Neuronal stem cell (in vitro differentiated cells): ENCODE measurements around the gene CD55.

Source experiments
- DNase-seq: peaks from one replicate; pipeline ENCODE4 v3.0.0-alpha.2; 2013; ENCODE audit warnings: low spot score
- H2AFZ ChIP-seq: one replicate; pipeline ENCODE4 v1.6.1; 2013; ENCODE audit warnings: mild to moderate bottlenecking, low read length, inconsistent platforms
- H2AK5ac ChIP-seq: 2 replicates; pipeline ENCODE4 v1.6.1; 2013; ENCODE audit warnings: low read depth, mild to moderate bottlenecking, inconsistent platforms, low read length, moderate library complexity, mixed read lengths
- H2BK120ac ChIP-seq: 2 replicates; pipeline ENCODE4 v1.6.1; 2013; ENCODE audit warnings: low read depth, mild to moderate bottlenecking, inconsistent platforms, low read length, moderate library complexity, mixed read lengths
- H2BK12ac ChIP-seq: one replicate; pipeline ENCODE4 v1.6.1; 2013; ENCODE audit warnings: low read length, inconsistent platforms
- H2BK15ac ChIP-seq: 2 replicates; pipeline ENCODE4 v1.6.1; 2013; ENCODE audit warnings: mild to moderate bottlenecking, low read length, inconsistent platforms, mixed read lengths
- H2BK5ac ChIP-seq: one replicate; pipeline ENCODE4 v1.6.1; 2013; ENCODE audit warnings: inconsistent platforms, mild to moderate bottlenecking, low read length, moderate library complexity
- H3K14ac ChIP-seq: one replicate; pipeline ENCODE4 v1.6.1; 2013; ENCODE audit warnings: low read length, inconsistent platforms
- H3K18ac ChIP-seq: 2 replicates; pipeline ENCODE4 v1.6.1; 2013; ENCODE audit warnings: low read length, inconsistent platforms
- H3K23ac ChIP-seq: 2 replicates; pipeline ENCODE4 v1.6.1; 2013; ENCODE audit warnings: low read depth, mild to moderate bottlenecking, mixed read lengths, low read length, inconsistent platforms; ENCODE audit not compliant: poor library complexity
- H3K27ac ChIP-seq: replicated peaks from 3 replicates; pipeline ENCODE4 v1.5.1; 2013; ENCODE audit warnings: low read length, inconsistent platforms
- H3K27me3 ChIP-seq, 3 experiments: 2 replicates each; pipeline ENCODE4 v1.6.1; 2013; ENCODE audit warnings: low read length in 3 of 3, mild to moderate bottlenecking in 2 of 3, inconsistent platforms in 1 of 3, low read depth in 1 of 3, mixed read lengths in 1 of 3, moderate library complexity in 1 of 3; ENCODE audit not compliant: control insufficient read depth in 3 of 3, insufficient read depth in 3 of 3
- H3K36me3 ChIP-seq, 2 donors: replicated peaks in 1 of 2; 2 replicates each; pipeline ENCODE4 v1.6.1; 2013; ENCODE audit warnings: low read length in 2 of 2; ENCODE audit not compliant: control insufficient read depth in 2 of 2, insufficient read depth in 2 of 2
- H3K4ac ChIP-seq: 2 replicates; pipeline ENCODE4 v1.6.1; 2013; ENCODE audit warnings: inconsistent platforms, mild to moderate bottlenecking, low read length, moderate library complexity
- H3K4me1 ChIP-seq, 2 donors: 1 replicate in 1 of 2; 2 replicates in 1 of 2; pipeline ENCODE4 v1.6.1; 2013; ENCODE audit warnings: low read length in 2 of 2, low read depth in 1 of 2; ENCODE audit not compliant: control insufficient read depth in 2 of 2, insufficient read depth in 1 of 2
- H3K4me2 ChIP-seq: one replicate; pipeline ENCODE4 v1.6.1; 2013; ENCODE audit warnings: mild to moderate bottlenecking, low read length, inconsistent platforms; ENCODE audit not compliant: insufficient read depth, poor library complexity, severe bottlenecking
- H3K4me3 ChIP-seq, 2 donors: 2 replicates each; pipeline ENCODE4 v1.5.1; 2013; ENCODE audit warnings: low read length in 2 of 2, mild to moderate bottlenecking in 2 of 2, inconsistent platforms in 1 of 2, moderate library complexity in 1 of 2
- H3K79me1 ChIP-seq: one replicate; pipeline ENCODE4 v1.6.1; 2013; ENCODE audit warnings: low read depth, mild to moderate bottlenecking, inconsistent platforms, low read length, moderate library complexity
- H3K9ac ChIP-seq: one replicate; pipeline ENCODE4 v1.6.1; 2013; ENCODE audit warnings: mild to moderate bottlenecking, low read depth, low read length, inconsistent platforms; ENCODE audit not compliant: poor library complexity
- H3K9me3 ChIP-seq, 2 donors: replicated peaks in 1 of 2; 2 replicates each; pipeline versions ENCODE3 to v1.6.1; 2013; ENCODE audit warnings: low read length in 2 of 2, mild to moderate bottlenecking in 2 of 2, inconsistent platforms in 1 of 2, low read depth in 1 of 2, mixed read lengths in 1 of 2, moderate library complexity in 1 of 2; ENCODE audit not compliant: control insufficient read depth in 2 of 2, insufficient read depth in 1 of 2
- H4K8ac ChIP-seq: one replicate; pipeline ENCODE4 v1.6.1; 2013; ENCODE audit warnings: low read depth, mild to moderate bottlenecking, inconsistent platforms, low read length, moderate library complexity
- H4K91ac ChIP-seq: one replicate; pipeline ENCODE4 v1.6.1; 2013; ENCODE audit warnings: low read length, low read depth, mild to moderate bottlenecking, inconsistent platforms; ENCODE audit not compliant: poor library complexity
- WGBS, 2 donors: extraction: QIAGEN DNeasy Blood & Tissue Kit; methylation state at CpG; one replicate each; pipeline ENCODE4 v1.1.7; 2013; ENCODE audit warnings: missing lambda C conversion rate in 2 of 2, mixed read lengths in 1 of 2; ENCODE audit not compliant: insufficient read length in 2 of 2, insufficient replicate concordance in 1 of 2; ENCODE audit errors: extremely low coverage in 2 of 2; 5-methylcytosine and 5-hydroxymethylcytosine counted together

CD55 gene

GRCh38 chr1:207342332-207342731 lies 20.9 kb downstream of the CD55 start:
- Histone ChIP-seq H3K9me3 (no peaks in the 10 kb centered on the region), H2BK15ac (no peak overlapping the region), H3K14ac (no peak overlapping the region), H3K4ac (no peak overlapping the region), H3K4me2 (no peak overlapping the region), H3K4me1 (no peaks in the 10 kb centered on the region), H3K18ac (no peak overlapping the region), H3K36me3 (no peaks in the 10 kb centered on the region), H2BK12ac (no peak overlapping the region), H4K91ac (no peak overlapping the region), H3K27me3 (no peaks in the 10 kb centered on the region), H4K8ac (no peak overlapping the region), H3K79me1 (no peaks in the 10 kb centered on the region), H3K4me3 (no peak overlapping the region), H3K9ac (no peak overlapping the region), H2BK5ac (no peak overlapping the region), H2BK120ac (no peak overlapping the region), H3K23ac (no peak overlapping the region), H2AFZ (no peak overlapping the region), H3K27ac (no peak overlapping the region), H2AK5ac (no peak overlapping the region)
- WGBS, 2 donors = no CpG with 5 or more reads among the region's 1 CpG
- no peak for DNase-seq

GRCh38 chr1:207343675-207344074 lies 22.2 kb downstream of the CD55 start:
- no peak overlapping the region for H2BK5ac ChIP-seq
- no peaks in the 10 kb centered on the region for H3K9me3 ChIP-seq
- H3K36me3 ChIP-seq = no peaks in the 10 kb centered on the region
- no peak for DNase-seq
- H3K23ac ChIP-seq = no peak overlapping the region
- no peak overlapping the region for H3K14ac ChIP-seq
- H2BK15ac ChIP-seq = no peak overlapping the region
- no peak overlapping the region for H2AFZ ChIP-seq
- no peaks in the 10 kb centered on the region for H3K4me1 ChIP-seq
- H2BK12ac ChIP-seq = no peak overlapping the region
- H3K4ac ChIP-seq = no peak overlapping the region
- no peak overlapping the region for H4K8ac ChIP-seq
- no peaks in the 10 kb centered on the region for H3K27me3 ChIP-seq
- no peak overlapping the region for H3K18ac ChIP-seq
- H3K4me2 ChIP-seq = no peak overlapping the region
- no peak overlapping the region for H3K9ac ChIP-seq
- H3K79me1 ChIP-seq = no peaks in the 10 kb centered on the region
- no peak overlapping the region for H4K91ac ChIP-seq
- H2BK120ac ChIP-seq = no peak overlapping the region
- no peak overlapping the region for H3K4me3 ChIP-seq
- H3K27ac ChIP-seq = no peak overlapping the region
- no peak overlapping the region for H2AK5ac ChIP-seq

- no peak for DNase-seq
- no peak overlapping the region for H2BK5ac ChIP-seq
- WGBS, 2 donors = no CpG with 5 or more reads among the region's 2 CpGs
- no peak overlapping the region for H3K14ac ChIP-seq
- no peak overlapping the region for H3K4ac ChIP-seq
- no peak overlapping the region for H2BK15ac ChIP-seq
- no peak overlapping the region for H3K27ac ChIP-seq
- no peaks in the 10 kb centered on the region for H3K36me3 ChIP-seq
- no peak overlapping the region for H3K9ac ChIP-seq
- H3K79me1 ChIP-seq = no peaks in the 10 kb centered on the region
- no peaks in the 10 kb centered on the region for H3K27me3 ChIP-seq
- no peak overlapping the region for H2BK120ac ChIP-seq
- no peaks in the 10 kb centered on the region for H3K9me3 ChIP-seq
- H3K4me1 ChIP-seq = no peaks in the 10 kb centered on the region
- no peak overlapping the region for H2BK12ac ChIP-seq
- H2AK5ac ChIP-seq = no peak overlapping the region
- no peak overlapping the region for H4K8ac ChIP-seq
- no peak overlapping the region for H2AFZ ChIP-seq
- H3K4me3 ChIP-seq = no peak overlapping the region
- H3K18ac ChIP-seq = no peak overlapping the region
- H3K23ac ChIP-seq = no peak overlapping the region
- H4K91ac ChIP-seq = no peak overlapping the region
- H3K4me2 ChIP-seq = no peak overlapping the region
Observed at GRCh38 chr1:207344221-207344620, 22.7 kb downstream of the CD55 start.

GRCh38 chr1:207345644-207346477 lies 24.4 kb downstream of the CD55 start:
- no peak overlapping the region for H2BK15ac ChIP-seq
- no CpG with 5 or more reads among the region's 7 CpGs for WGBS, 2 donors
- H3K9ac ChIP-seq = no peak overlapping the region
- no peak overlapping the region for H3K18ac ChIP-seq
- no peak overlapping the region for H2AK5ac ChIP-seq
- H3K4me1 ChIP-seq = no peaks in the 10 kb centered on the region
- no peak overlapping the region for H3K4ac ChIP-seq
- no peak overlapping the region for H2BK12ac ChIP-seq
- no peaks in the 10 kb centered on the region for H3K9me3 ChIP-seq
- H3K36me3 ChIP-seq = no peaks in the 10 kb centered on the region
- no peak overlapping the region for H3K23ac ChIP-seq
- H2BK120ac ChIP-seq = no peak overlapping the region
- H4K91ac ChIP-seq = peak overlapping the region; percentile 28
- no peak for DNase-seq
- H3K4me2 ChIP-seq = no peak overlapping the region
- no peak overlapping the region for H3K14ac ChIP-seq
- H3K27ac ChIP-seq = no peak overlapping the region
- no peak overlapping the region for H2AFZ ChIP-seq
- no peak overlapping the region for H2BK5ac ChIP-seq
- H3K27me3 ChIP-seq = no peaks in the 10 kb centered on the region
- no peaks in the 10 kb centered on the region for H3K79me1 ChIP-seq
- no peak overlapping the region for H4K8ac ChIP-seq
- no peak overlapping the region for H3K4me3 ChIP-seq
